IMR-90 (cell line): ENCODE results near the gene CDH12. TPM values are rescaled to one million over a fixed set of nuclear protein-coding genes. Genes with fewer than 3 reads are reported as not detected.

Experiments
- ATAC-seq: fragments of 200-7000 bp; cut with Tn5 transposase; 2 replicates; pipeline ENCODE4 v1.9.1; 2020; ENCODE audit warnings: low read depth, mild to moderate bottlenecking, moderate library complexity
- BruUV-seq: library from RNA; stranded (reverse); fragments of 400-500 nt; replicated peaks from 2 replicates; lab custom pipeline; 2021; lab: Mats Ljungman, UMichigan
- CTCF ChIA-PET: fragments of 300-600 bp; formaldehyde crosslinking; extraction: SDS; loops from one replicate; lab custom pipeline; 2021; ENCODE audit warnings: antibody characterized with exemption; lab: Yijun Ruan, JAX
- POLR2A ChIA-PET: fragments of 300-600 bp; sonication (Branson Sonifier 250); formaldehyde crosslinking; loops from one replicate; lab custom pipeline; 2022; ENCODE audit warnings: antibody characterized with exemption; ENCODE audit not compliant: unreplicated experiment; lab: Charles Lee
- DNase-seq: peaks from one replicate; pipeline ENCODE4 v3.0.0; 2013
- H2AFZ ChIP-seq: replicated peaks from 2 replicates; pipeline ENCODE3; 2013; ENCODE audit warnings: low read length, mild to moderate bottlenecking; ENCODE audit not compliant: poor library complexity
- H2AK5ac ChIP-seq: 2 replicates; pipeline ENCODE4 v1.6.1; 2013; ENCODE audit warnings: low read depth, low read length, inconsistent platforms
- H2AK9ac ChIP-seq: replicated peaks from 2 replicates; pipeline ENCODE3; 2013; ENCODE audit warnings: mild to moderate bottlenecking, low read depth, low read length, moderate library complexity; ENCODE audit not compliant: poor library complexity
- H2BK120ac ChIP-seq: 2 replicates; pipeline ENCODE4 v1.6.1; 2013; ENCODE audit warnings: low read depth, low read length, inconsistent platforms
- H2BK15ac ChIP-seq: 3 replicates; pipeline ENCODE4 v1.6.1; 2013; ENCODE audit warnings: low read depth, low read length, inconsistent platforms
- H2BK20ac ChIP-seq: 2 replicates; pipeline ENCODE4 v1.6.1; 2013; ENCODE audit warnings: low read depth, mild to moderate bottlenecking, inconsistent platforms, low read length, moderate library complexity
- H2BK5ac ChIP-seq: 2 replicates; pipeline ENCODE4 v1.6.1; 2013; ENCODE audit warnings: mild to moderate bottlenecking, low read depth, low read length, inconsistent platforms; ENCODE audit not compliant: poor library complexity, severe bottlenecking
- H3K14ac ChIP-seq: replicated peaks from 2 replicates; pipeline ENCODE4 v1.6.1; 2013; ENCODE audit warnings: low read depth, low read length, inconsistent platforms
- H3K18ac ChIP-seq: 2 replicates; pipeline ENCODE4 v1.6.1; 2013; ENCODE audit warnings: low read depth, low read length, control low read depth
- H3K23ac ChIP-seq: 2 replicates; pipeline ENCODE4 v1.6.1; 2013; ENCODE audit warnings: low read depth, low read length, inconsistent platforms
- H3K27ac ChIP-seq: 2 replicates; pipeline ENCODE4 v1.5.1; 2013; ENCODE audit warnings: mild to moderate bottlenecking, control low read depth, low read length; ENCODE audit not compliant: insufficient read depth
- H3K27me3 ChIP-seq: 2 replicates; pipeline ENCODE4 v1.6.1; 2013; ENCODE audit warnings: low read length; ENCODE audit not compliant: control insufficient read depth, insufficient read depth
- H3K36me3 ChIP-seq: 2 replicates; pipeline ENCODE4 v1.6.1; 2013; ENCODE audit warnings: low read length, mixed read lengths; ENCODE audit not compliant: control insufficient read depth, insufficient read depth
- H3K4ac ChIP-seq: 2 replicates; pipeline ENCODE4 v1.6.1; 2013; ENCODE audit warnings: low read depth, low read length, inconsistent platforms
- H3K4me1 ChIP-seq: 2 replicates; pipeline ENCODE4 v1.6.1; 2013; ENCODE audit warnings: low read length, mixed read lengths; ENCODE audit not compliant: control insufficient read depth, insufficient read depth
- H3K4me2 ChIP-seq: 2 replicates; pipeline ENCODE4 v1.6.1; 2013; ENCODE audit warnings: low read depth, mild to moderate bottlenecking, control low read depth, low read length, moderate library complexity
- H3K4me3 ChIP-seq: 2 replicates; pipeline ENCODE4 v1.5.1; 2013; ENCODE audit warnings: low read depth, mild to moderate bottlenecking, control low read depth, low read length, moderate library complexity; ENCODE audit not compliant: insufficient read depth
- H3K56ac ChIP-seq: 2 replicates; pipeline ENCODE4 v1.6.1; 2013; ENCODE audit warnings: low read length, inconsistent platforms; ENCODE audit not compliant: insufficient read depth; ENCODE audit errors: extremely low read depth
- H3K79me1 ChIP-seq, 2 experiments: 2 replicates each; pipeline ENCODE4 v1.6.1; 2013; ENCODE audit warnings: low read length in 2 of 2, inconsistent platforms in 1 of 2, low read depth in 1 of 2
- H3K9ac ChIP-seq: 2 replicates; pipeline ENCODE4 v1.6.1; 2013; ENCODE audit warnings: low read depth, low read length, control low read depth
- H3K9me1 ChIP-seq: 2 replicates; pipeline ENCODE4 v1.6.1; 2013; ENCODE audit warnings: low read length, inconsistent platforms; ENCODE audit not compliant: insufficient read depth
- H3K9me3 ChIP-seq: 2 replicates; pipeline ENCODE4 v1.6.1; 2013; ENCODE audit warnings: low read length; ENCODE audit not compliant: control insufficient read depth, insufficient read depth
- H4K20me1 ChIP-seq: 2 replicates; pipeline ENCODE4 v1.6.1; 2013; ENCODE audit warnings: low read length, inconsistent platforms; ENCODE audit not compliant: insufficient read depth
- H4K5ac ChIP-seq: 2 replicates; pipeline ENCODE4 v1.6.1; 2013; ENCODE audit warnings: mild to moderate bottlenecking, low read depth, low read length, control low read depth
- H4K8ac ChIP-seq, 2 experiments: 2 replicates each; pipeline ENCODE4 v1.6.1; 2013; ENCODE audit warnings: low read depth in 2 of 2, low read length in 2 of 2, control low read depth in 1 of 2, inconsistent platforms in 1 of 2
- H4K91ac ChIP-seq: 2 replicates; pipeline ENCODE4 v1.6.1; 2013; ENCODE audit warnings: low read depth, low read length, inconsistent platforms; ENCODE audit not compliant: insufficient read depth
- BHLHE40 ChIP-seq: fragments of 150-350 bp; IDR thresholded peaks from 2 replicates; pipeline ENCODE4 v1.6.1; 2016; ENCODE audit warnings: mild to moderate bottlenecking, low read depth, low read length
- CEBPB ChIP-seq: IDR thresholded peaks from 2 replicates; pipeline ENCODE4 v1.6.1; 2012; ENCODE audit warnings: low read depth, low read length, improper control_type of control experiment
- CHD1 ChIP-seq: IDR thresholded peaks from 2 replicates; pipeline ENCODE4 v1.6.1; 2012; ENCODE audit warnings: low read depth, low read length, improper control_type of control experiment
- FOS ChIP-seq: fragments of 150-350 bp; IDR thresholded peaks from 2 replicates; pipeline ENCODE4 v1.6.1; 2016; ENCODE audit warnings: low read depth, low read length
- MAFK ChIP-seq: IDR thresholded peaks from 2 replicates; pipeline ENCODE4 v1.6.1; 2012; ENCODE audit warnings: low read depth, low read length, improper control_type of control experiment
- MAZ ChIP-seq: IDR thresholded peaks from 2 replicates; pipeline ENCODE4 v1.6.1; 2012; ENCODE audit warnings: low read depth, mild to moderate bottlenecking, low read length, improper control_type of control experiment, moderate library complexity, borderline replicate concordance
- MXI1 ChIP-seq: IDR thresholded peaks from 2 replicates; pipeline ENCODE4 v1.6.1; 2012; ENCODE audit warnings: low read depth, mild to moderate bottlenecking, low read length, moderate library complexity, borderline replicate concordance
- NFE2L2 ChIP-seq: fragments of 150-350 bp; IDR thresholded peaks from 2 replicates; pipeline ENCODE4 v1.6.1; 2016; ENCODE audit warnings: low read depth, mild to moderate bottlenecking, low read length
- POLR2A ChIP-seq: IDR thresholded peaks from 2 replicates; pipeline ENCODE4 v1.6.1; 2012; ENCODE audit warnings: mild to moderate bottlenecking, low read depth, low read length
- RAD21 ChIP-seq: IDR thresholded peaks from 2 replicates; pipeline ENCODE4 v1.6.1; 2012; ENCODE audit warnings: low read length, improper control_type of control experiment
- RCOR1 ChIP-seq: IDR thresholded peaks from 2 replicates; pipeline ENCODE4 v1.6.1; 2012; ENCODE audit warnings: mild to moderate bottlenecking, low read length, improper control_type of control experiment; ENCODE audit not compliant: insufficient replicate concordance
- RFX5 ChIP-seq: IDR thresholded peaks from 2 replicates; pipeline ENCODE4 v1.8.0; 2012; ENCODE audit warnings: low read depth, mild to moderate bottlenecking, low read length, moderate library complexity
- SMC3 ChIP-seq: fragments of 150-350 bp; IDR thresholded peaks from 2 replicates; pipeline ENCODE4 v1.6.1; 2016; ENCODE audit warnings: low read depth, mild to moderate bottlenecking, antibody characterized with exemption, low read length, moderate library complexity
- USF2 ChIP-seq: fragments of 150-350 bp; IDR thresholded peaks from 2 replicates; pipeline ENCODE4 v1.6.1; 2017; ENCODE audit warnings: mild to moderate bottlenecking, antibody characterized with exemption, low read length, low read depth
- WGBS, 2 experiments: methylation state at CpG; one replicate each; pipeline versions ENCODE4 v1.1.5 to v1.1.7; 2013; ENCODE audit warnings: missing lambda C conversion rate in 2 of 2; ENCODE audit not compliant: insufficient read length in 1 of 2; ENCODE audit errors: extremely low coverage in 2 of 2; 5-methylcytosine and 5-hydroxymethylcytosine counted together
- dilution Hi-C: fragments of 300-500 bp; cut with HindIII; formaldehyde crosslinking; loops from one replicate; pipeline ENCODE4 v1.14.3; 2018; ENCODE audit warnings: low sequenced_read_pairs; ENCODE audit not compliant: unreplicated experiment
- in situ Hi-C: fragments of 300-500 bp; cut with MboI; formaldehyde crosslinking; loops from 3 replicates; pipeline ENCODE4 v1.14.3; 2019; ENCODE audit warnings: low sequenced_read_pairs, inconsistent platforms, mixed read lengths
- intact Hi-C: fragments of 100-400 bp; cut with micrococcal nuclease; formaldehyde crosslinking; loops from 2 replicates; pipeline ENCODE4 v1.10.0; 2022
- polyA plus RNA-seq, 3 experiments: library from polyadenylated mRNA; depleted of rRNA; stranded (reverse); fragments of >200 nt; gene quantifications; 2 replicates each; pipeline ENCODE4 v1.2.3, GENCODE V29; 2012; ENCODE audit warnings: low replicate concordance in 1 of 3
- total RNA-seq: library from RNA; depleted of rRNA; stranded (reverse); fragments of >200 nt; gene quantifications from 2 replicates; pipeline ENCODE4 v1.2.3, GENCODE V29; 2012
- TF ChIP-seq, protein P1 (sequence below): fragments of 150-350 bp; IDR thresholded peaks from 2 replicates; pipeline ENCODE4 v1.6.1; 2016; ENCODE audit warnings: low read depth, mild to moderate bottlenecking, low read length, moderate library complexity, borderline replicate concordance
- TF ChIP-seq, protein P2 (sequence below): conservative IDR thresholded peaks from 2 replicates; pipeline ENCODE4 v1.5.1; 2012; ENCODE audit warnings: mild to moderate bottlenecking, low read depth, low read length, improper control_type of control experiment

CDH12 gene
- total and polyA plus RNA-seq, 2 of the 4 experiments (the other 2 are of a cell fraction), result not detected

- in situ Hi-C loops (no loop called here), intact Hi-C loops (no loop called here), dilution Hi-C loops (no loop called here)
- ChIA-PET POLR2A (no interaction called here), CTCF (no interaction called here)
- H2AK5ac ChIP-seq, result no peak overlapping the region
- H3K56ac ChIP-seq, result no peak overlapping the region
- H2BK5ac ChIP-seq, result no peak overlapping the region
- no peak overlapping the region for H4K5ac ChIP-seq
- H2AFZ ChIP-seq, result no peak overlapping the region
- no peaks in the 10 kb centered on the region for H3K36me3 ChIP-seq
- H3K4me1 ChIP-seq, result no peaks in the 10 kb centered on the region
- H4K91ac ChIP-seq, result no peak overlapping the region
- H3K18ac ChIP-seq, result no peak overlapping the region
- no CpG with 5 or more reads among the region's 4 CpGs for WGBS, 2 experiments
- H3K27me3 ChIP-seq, result no peaks in the 10 kb centered on the region
- H3K9ac ChIP-seq, result no peak overlapping the region
- no peaks in the 10 kb centered on the region for H3K79me1 ChIP-seq
- H3K4me2 ChIP-seq, result no peak overlapping the region
- BruUV-seq, result no TSS peak
- no peak overlapping the region for H3K27ac ChIP-seq
- H3K23ac ChIP-seq, result no peak overlapping the region
- TF ChIP-seq CEBPB (no peak), NFE2L2 (no peak), MAZ (no peak), MAFK (no peak), RCOR1 (no peak), BHLHE40 (no peak), POLR2A (no peak), MXI1 (no peak), CHD1 (no peak), FOS (no peak), USF2 (no peak), RAD21 (no peak), SMC3 (no peak), RFX5 (no peak)
- TF ChIP-seq, protein P1, sequence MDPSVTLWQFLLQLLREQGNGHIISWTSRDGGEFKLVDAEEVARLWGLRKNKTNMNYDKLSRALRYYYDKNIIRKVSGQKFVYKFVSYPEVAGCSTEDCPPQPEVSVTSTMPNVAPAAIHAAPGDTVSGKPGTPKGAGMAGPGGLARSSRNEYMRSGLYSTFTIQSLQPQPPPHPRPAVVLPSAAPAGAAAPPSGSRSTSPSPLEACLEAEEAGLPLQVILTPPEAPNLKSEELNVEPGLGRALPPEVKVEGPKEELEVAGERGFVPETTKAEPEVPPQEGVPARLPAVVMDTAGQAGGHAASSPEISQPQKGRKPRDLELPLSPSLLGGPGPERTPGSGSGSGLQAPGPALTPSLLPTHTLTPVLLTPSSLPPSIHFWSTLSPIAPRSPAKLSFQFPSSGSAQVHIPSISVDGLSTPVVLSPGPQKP, result no peak
- TF ChIP-seq, protein P2, sequence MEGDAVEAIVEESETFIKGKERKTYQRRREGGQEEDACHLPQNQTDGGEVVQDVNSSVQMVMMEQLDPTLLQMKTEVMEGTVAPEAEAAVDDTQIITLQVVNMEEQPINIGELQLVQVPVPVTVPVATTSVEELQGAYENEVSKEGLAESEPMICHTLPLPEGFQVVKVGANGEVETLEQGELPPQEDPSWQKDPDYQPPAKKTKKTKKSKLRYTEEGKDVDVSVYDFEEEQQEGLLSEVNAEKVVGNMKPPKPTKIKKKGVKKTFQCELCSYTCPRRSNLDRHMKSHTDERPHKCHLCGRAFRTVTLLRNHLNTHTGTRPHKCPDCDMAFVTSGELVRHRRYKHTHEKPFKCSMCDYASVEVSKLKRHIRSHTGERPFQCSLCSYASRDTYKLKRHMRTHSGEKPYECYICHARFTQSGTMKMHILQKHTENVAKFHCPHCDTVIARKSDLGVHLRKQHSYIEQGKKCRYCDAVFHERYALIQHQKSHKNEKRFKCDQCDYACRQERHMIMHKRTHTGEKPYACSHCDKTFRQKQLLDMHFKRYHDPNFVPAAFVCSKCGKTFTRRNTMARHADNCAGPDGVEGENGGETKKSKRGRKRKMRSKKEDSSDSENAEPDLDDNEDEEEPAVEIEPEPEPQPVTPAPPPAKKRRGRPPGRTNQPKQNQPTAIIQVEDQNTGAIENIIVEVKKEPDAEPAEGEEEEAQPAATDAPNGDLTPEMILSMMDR, result no peak
- H2BK15ac ChIP-seq, result no peak overlapping the region
- no peak overlapping the region for H2AK9ac ChIP-seq
- ATAC-seq (no peak), DNase-seq (no peak)
- H2BK120ac ChIP-seq, result no peak overlapping the region
- no peak overlapping the region for H3K14ac ChIP-seq
- H4K20me1 ChIP-seq, result no peaks in the 10 kb centered on the region
- no peaks in the 10 kb centered on the region for H3K9me3 ChIP-seq
- no peaks in the 10 kb centered on the region for H3K9me1 ChIP-seq
- H4K8ac ChIP-seq, result no peak overlapping the region
- no peak overlapping the region for H3K4ac ChIP-seq
- H2BK20ac ChIP-seq, result no peak overlapping the region
- no peak overlapping the region for H3K4me3 ChIP-seq
These were observed 796.5 kb downstream of the CDH12 start for GRCh38 chr5:22056601-22057000.
